ENCODE data around the gene STOML1.

The STOML1 gene

GRCh38 chr15:73986055-73986775 is 5.9 kb downstream of the STOML1 start:
- no peak overlapping the region for H3K9ac ChIP-seq (ENCODE audit: low read length)
- H3K4me2 ChIP-seq (ENCODE audit: low read depth, low read length): no peak overlapping the region
- H3K4me3 ChIP-seq (ENCODE audit: low read length): no peak overlapping the region
- H3K9me2 ChIP-seq (replicated peaks; ENCODE audit: insufficient read depth, low read length): no peaks in the 10 kb centered on the region
- peaks cover 12% of the 10 kb centered on the region for H3K4me1 ChIP-seq (ENCODE audit: low read length)
- no peaks in the 10 kb centered on the region for H3K27me3 ChIP-seq (replicated peaks; ENCODE audit: insufficient read depth, low read length)
- no peaks in the 10 kb centered on the region for H4K20me1 ChIP-seq (ENCODE audit: insufficient read depth, low read length)
- H3F3A ChIP-seq (ENCODE audit: insufficient read depth, low read length): 0 out of 2 replicates have a peak, but pooled peaks cover 7% of the 10 kb centered on the region
- no peaks in the 10 kb centered on the region for H3K9me3 ChIP-seq (replicated peaks; ENCODE audit: insufficient read depth, low read length)
- H3K79me2 ChIP-seq (ENCODE audit: low read length): peaks cover 4% of the 10 kb centered on the region; the same call in 1 of the 2 replicates
- no peaks in the 10 kb centered on the region for H3K36me3 ChIP-seq (replicated peaks; ENCODE audit: insufficient read depth, low read length)
- no peak overlapping the region for H3K27ac ChIP-seq (ENCODE audit: low read length)
- no peak for TF ChIP-seq EZH2 (optimal IDR thresholded peaks at IDR 0.05; ENCODE audit: low read depth, low read length)
- TF ChIP-seq CTCF (IDR thresholded peaks at IDR 0.05; ENCODE audit: low read length): no peak
- no peak for TF ChIP-seq EZH2phosphoT487 (IDR thresholded peaks at IDR 0.05; ENCODE audit: low read length)
- H2AFZ ChIP-seq (ENCODE audit: low read length): no peak overlapping the region
- no peak for DNase-seq

GRCh38 chr15:73985101-73985873 is 6.8 kb downstream of the STOML1 start:
- peaks cover 12% of the 10 kb centered on the region for H3K4me1 ChIP-seq (ENCODE audit: low read length)
- no peak overlapping the region for H3K4me3 ChIP-seq (ENCODE audit: low read length)
- no peak overlapping the region for H3K4me2 ChIP-seq (ENCODE audit: low read depth, low read length)
- H3K36me3 ChIP-seq (replicated peaks; ENCODE audit: insufficient read depth, low read length): no peaks in the 10 kb centered on the region
- 0 out of 2 replicates have a peak, but pooled peaks cover 1% of the 10 kb centered on the region for H3K27me3 ChIP-seq (replicated peaks; ENCODE audit: insufficient read depth, low read length)
- H3K27ac ChIP-seq (ENCODE audit: low read length): peak overlapping the region; percentile 33; the same call in 1 of the 2 replicates
- DNase-seq: peak; percentile 61
- no peaks in the 10 kb centered on the region for H3K9me3 ChIP-seq (replicated peaks; ENCODE audit: insufficient read depth, low read length)
- H3K9ac ChIP-seq (ENCODE audit: low read length): no peak overlapping the region
- no peak overlapping the region for H2AFZ ChIP-seq (ENCODE audit: low read length)
- TF ChIP-seq CTCF (IDR thresholded peaks at IDR 0.05; ENCODE audit: low read length) (no peak), EZH2phosphoT487 (IDR thresholded peaks at IDR 0.05; ENCODE audit: low read length) (no peak), EZH2 (optimal IDR thresholded peaks at IDR 0.05; ENCODE audit: low read depth, low read length) (no peak)
- H3K9me2 ChIP-seq (replicated peaks; ENCODE audit: insufficient read depth, low read length): no peaks in the 10 kb centered on the region
- no peaks in the 10 kb centered on the region for H3K79me2 ChIP-seq (ENCODE audit: low read length)
- H3F3A ChIP-seq (ENCODE audit: insufficient read depth, low read length): 0 out of 2 replicates have a peak, but pooled peaks cover 7% of the 10 kb centered on the region
- no peaks in the 10 kb centered on the region for H4K20me1 ChIP-seq (ENCODE audit: insufficient read depth, low read length)

- TF ChIP-seq EZH2 (optimal IDR thresholded peaks at IDR 0.05; ENCODE audit: low read depth, low read length) (no peak), CTCF (IDR thresholded peaks at IDR 0.05; ENCODE audit: low read length) (no peak), EZH2phosphoT487 (IDR thresholded peaks at IDR 0.05; ENCODE audit: low read length) (no peak)
- H3K27ac ChIP-seq (ENCODE audit: low read length): peak overlapping the region; percentile 33; the same call in 1 of the 2 replicates
- H3K9me2 ChIP-seq (replicated peaks; ENCODE audit: insufficient read depth, low read length): no peaks in the 10 kb centered on the region
- no peak overlapping the region for H3K4me3 ChIP-seq (ENCODE audit: low read length)
- no peak overlapping the region for H2AFZ ChIP-seq (ENCODE audit: low read length)
- no peak for DNase-seq
- H3K9me3 ChIP-seq (replicated peaks; ENCODE audit: insufficient read depth, low read length): no peaks in the 10 kb centered on the region
- no peak overlapping the region for H3K9ac ChIP-seq (ENCODE audit: low read length)
- 0 out of 2 replicates have a peak, but pooled peaks cover 3% of the 10 kb centered on the region for H3K27me3 ChIP-seq (replicated peaks; ENCODE audit: insufficient read depth, low read length)
- no peaks in the 10 kb centered on the region for H3K36me3 ChIP-seq (replicated peaks; ENCODE audit: insufficient read depth, low read length)
- no peaks in the 10 kb centered on the region for H3K79me2 ChIP-seq (ENCODE audit: low read length)
- no peaks in the 10 kb centered on the region for H4K20me1 ChIP-seq (ENCODE audit: insufficient read depth, low read length)
- H3K4me1 ChIP-seq (ENCODE audit: low read length): peaks cover 12% of the 10 kb centered on the region
- 0 out of 2 replicates have a peak, but pooled peaks cover 7% of the 10 kb centered on the region for H3F3A ChIP-seq (ENCODE audit: insufficient read depth, low read length)
- H3K4me2 ChIP-seq (ENCODE audit: low read depth, low read length): no peak overlapping the region
Measured at GRCh38 chr15:73984208-73984979, 7.7 kb downstream of the STOML1 start.

Data from MM.1S (cell line).